VCaP (cell line): ENCODE results near the gene HSPA4.
"Not testable (repeated sequence)": the region's sequence is repeated elsewhere in the genome, so short reads cannot be mapped to it uniquely, and the experiment has no call there.

Experiments
- H3K27ac ChIP-seq: fragments of 450-650 bp; 2 replicates; pipeline ENCODE4 v1.5.1; 2017
- CTCF ChIP-seq: fragments of 450-650 bp; conservative IDR thresholded peaks from 2 replicates; pipeline ENCODE4 v1.5.1; 2017; ENCODE audit warnings: mild to moderate bottlenecking, moderate library complexity

The HSPA4 gene

DNA sequence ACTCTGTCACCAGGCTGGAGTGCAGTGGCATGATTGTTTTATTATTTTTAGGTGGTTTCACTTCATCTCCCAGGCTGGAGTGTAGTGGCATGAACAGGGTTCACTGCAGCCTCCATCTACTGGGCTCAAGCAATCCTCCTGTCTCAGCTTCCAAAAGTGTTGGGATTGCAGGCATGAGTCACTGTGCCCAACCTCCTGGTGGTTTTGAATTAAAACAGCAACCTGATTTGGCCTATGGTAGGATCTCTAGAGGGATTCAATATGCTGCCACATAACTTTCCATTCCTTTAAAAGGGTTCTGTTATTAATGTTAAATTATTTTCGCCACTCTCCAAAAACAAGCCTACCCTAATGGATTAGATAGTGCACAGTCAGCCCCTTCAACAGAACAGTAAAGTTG is 9.9 kb upstream of the HSPA4 start:
- H3K27ac ChIP-seq: no peak overlapping the region
- TF ChIP-seq CTCF: no peak

DNA sequence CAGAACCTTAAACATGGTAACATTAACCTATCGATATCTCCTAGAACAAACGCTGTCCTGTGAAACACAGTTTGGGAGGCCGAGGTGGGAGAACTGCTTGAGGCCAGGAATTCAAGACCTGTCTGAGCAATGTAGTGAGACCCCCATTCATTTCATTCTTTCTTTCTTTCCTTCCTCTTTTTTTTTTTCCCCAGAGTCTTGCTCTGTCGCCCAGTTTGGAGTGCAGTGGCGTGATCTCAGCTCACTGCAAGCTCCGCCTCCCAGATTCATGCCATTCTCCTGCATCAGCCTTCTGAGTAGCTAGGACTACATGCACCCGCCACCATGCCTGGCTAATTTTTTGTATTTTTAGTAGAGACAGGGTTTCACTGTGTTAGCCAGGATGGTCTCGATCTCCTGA is 5.3 kb upstream of the HSPA4 start:
- H3K27ac ChIP-seq: not testable (repeated sequence)

DNA sequence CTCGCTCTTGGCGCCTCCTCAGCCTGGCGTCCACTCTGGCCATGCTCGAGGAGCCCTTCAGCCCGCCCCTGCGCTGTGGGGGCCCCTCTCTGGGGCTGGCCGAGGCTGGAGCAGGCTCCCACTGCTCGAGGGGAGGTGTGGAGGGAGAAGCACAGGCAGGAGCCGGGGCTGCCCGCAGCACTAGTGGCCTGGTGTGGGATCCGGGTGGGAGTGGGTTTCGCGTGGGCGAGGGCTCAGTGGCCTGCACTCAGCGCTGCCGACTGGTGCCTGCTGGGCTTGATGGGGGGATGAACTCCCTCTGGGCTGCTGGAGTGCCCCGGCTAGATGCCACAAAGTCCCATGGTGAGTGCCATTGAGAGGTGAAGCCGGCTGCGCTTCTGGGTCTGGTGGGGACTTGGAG is 4.4 kb upstream of the HSPA4 start:
- TF ChIP-seq CTCF: no peak
- H3K27ac ChIP-seq: peak overlapping the region; percentile 96; the same call in 1 of the 2 replicates

DNA sequence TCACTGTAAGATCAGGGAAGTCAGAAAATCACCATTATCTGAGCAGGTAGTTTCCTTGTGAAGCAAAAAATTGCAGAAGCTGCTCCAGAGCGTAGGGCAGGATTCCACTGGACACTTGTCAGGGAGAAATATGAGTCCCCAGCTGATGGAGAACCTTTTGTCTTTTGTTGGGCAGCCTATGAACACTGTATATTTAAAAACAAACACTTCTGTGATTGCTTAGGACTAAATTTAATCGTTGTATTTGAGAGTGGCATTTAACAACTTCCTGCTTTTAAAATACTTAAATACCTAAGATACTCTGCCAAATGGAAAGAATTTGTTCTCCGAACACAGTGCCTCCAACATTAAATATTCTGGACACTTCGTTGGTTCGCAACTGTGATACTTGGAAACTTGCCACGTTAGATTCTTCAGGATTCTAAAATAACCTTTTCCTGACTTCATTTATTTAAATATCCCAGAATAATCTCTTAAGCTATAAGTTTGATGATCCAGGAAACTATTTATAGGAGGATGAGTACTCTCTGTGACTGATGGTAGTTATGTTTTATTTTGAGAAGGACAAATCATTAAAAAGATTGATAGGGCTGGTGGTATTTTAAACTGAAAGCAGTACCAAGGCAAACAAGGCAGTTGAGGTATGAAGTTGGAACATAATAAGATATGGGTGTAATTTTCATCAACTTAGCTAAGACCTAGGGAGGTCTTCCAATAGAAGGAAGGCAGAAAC is 2.7 kb upstream of the HSPA4 start:
- H3K27ac ChIP-seq: peak overlapping the region; percentile 96
- TF ChIP-seq CTCF: no peak

- TF ChIP-seq CTCF: no peak
- H3K27ac ChIP-seq: peak overlapping the region; percentile 96
These were observed 2.1 kb upstream of the HSPA4 start for GRCh38 chr5:133049726-133050048.

DNA sequence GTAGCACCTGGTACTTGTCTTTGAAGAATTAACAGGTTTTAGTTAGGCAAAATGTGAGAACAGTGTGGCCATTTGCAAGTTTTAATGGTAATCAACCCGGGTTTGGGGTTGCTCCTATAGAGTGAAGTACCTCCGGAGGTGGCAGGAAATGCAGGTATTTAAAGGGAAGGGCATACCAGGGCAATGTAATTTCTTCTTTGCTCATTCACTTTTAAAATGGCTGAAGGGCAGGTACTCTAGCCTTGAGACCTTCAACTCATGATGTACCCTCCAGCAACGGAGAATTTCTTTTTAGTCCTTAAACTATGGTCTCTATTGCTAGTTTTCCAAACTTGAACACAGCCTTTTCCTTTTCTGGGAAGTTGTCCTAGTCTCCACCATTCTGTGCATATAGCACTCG is 1.3 kb upstream of the HSPA4 start:
- H3K27ac ChIP-seq: peak overlapping the region; percentile 96
- TF ChIP-seq CTCF: no peak

DNA sequence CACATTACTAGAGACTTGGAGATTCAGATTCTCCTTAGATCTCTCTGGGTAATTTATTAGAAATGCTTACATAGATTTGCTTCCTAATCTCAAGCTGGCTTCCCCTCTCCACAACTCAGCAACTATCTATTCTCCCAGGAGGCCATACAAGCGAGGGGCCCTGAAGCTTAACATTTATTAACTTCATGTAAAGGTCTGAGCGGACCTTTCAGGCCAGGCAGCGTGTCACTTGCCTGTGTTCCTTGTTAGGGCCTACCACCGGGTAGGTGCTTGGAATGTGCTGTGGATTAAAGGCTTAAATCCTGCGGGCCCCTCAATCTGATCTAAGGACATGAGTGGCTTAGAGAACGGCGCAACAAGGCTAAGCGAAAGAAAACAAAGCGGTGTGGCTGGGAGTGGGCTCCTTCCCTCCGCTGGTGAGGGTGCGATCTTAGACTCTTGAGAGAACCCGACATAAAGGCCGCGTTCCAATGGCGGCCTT is 712 bp upstream of the HSPA4 start:
- H3K27ac ChIP-seq: peak overlapping the region; percentile 96
- no peak for TF ChIP-seq CTCF

- TF ChIP-seq CTCF: no peak
- H3K27ac ChIP-seq: peak overlapping the region; percentile 96
These were observed 733 bp downstream of the HSPA4 start for GRCh38 chr5:133052317-133053175.
